H1 (cell line): ENCODE results near the gene GPC3. TPM values are rescaled to one million over a fixed set of nuclear protein-coding genes. Genes with fewer than 3 reads are reported as not detected.

ENCODE experiments used
- BACH1 ChIP-seq: IDR thresholded peaks from 2 replicates; pipeline ENCODE4 v1.6.1; 2012; ENCODE audit warnings: low read length, improper control_type of control experiment
- BRCA1 ChIP-seq: IDR thresholded peaks from 2 replicates; pipeline ENCODE4 v1.6.1; 2012; ENCODE audit warnings: low read depth, low read length, improper control_type of control experiment
- CBX5 ChIP-seq: fragments of 300-800, 300-1000 bp; sonication (generic); IDR thresholded peaks from 2 replicates; pipeline ENCODE4 v1.7.1; 2016; ENCODE audit warnings: antibody characterized with exemption, low read length, low read depth
- CEBPB ChIP-seq: IDR thresholded peaks from 2 replicates; pipeline ENCODE4 v1.6.1; 2012; ENCODE audit warnings: low read depth, low read length
- CHD1 ChIP-seq: IDR thresholded peaks from 2 replicates; pipeline ENCODE4 v1.6.1; 2012; ENCODE audit warnings: low read depth, low read length, improper control_type of control experiment
- CHD2 ChIP-seq: IDR thresholded peaks from 2 replicates; pipeline ENCODE4 v1.6.1; 2012; ENCODE audit warnings: low read length, improper control_type of control experiment
- SIN3A ChIP-seq, 2 experiments: IDR thresholded peaks in 1 of 2; conservative IDR thresholded peaks in 1 of 2; 2 replicates each; pipeline ENCODE4 v1.6.1; 2011 to 2012; ENCODE audit warnings: low read length in 2 of 2, improper control_type of control experiment in 1 of 2, low read depth in 1 of 2, mild to moderate bottlenecking in 1 of 2
- SP2 ChIP-seq: IDR thresholded peaks from 2 replicates; pipeline ENCODE4 v1.6.1; 2012; ENCODE audit warnings: mild to moderate bottlenecking, low read length, inconsistent platforms
- TEAD4 ChIP-seq: IDR thresholded peaks from 2 replicates; pipeline ENCODE4 v1.6.1; 2012; ENCODE audit warnings: low read depth, low read length, inconsistent platforms, mixed read lengths
- polyA plus RNA-seq, 7 experiments: library from polyadenylated mRNA; depleted of rRNA in 3 of 7; stranded (reverse) in 5 of 7; unstranded in 2 of 7; fragments of >200 nt in 5 of 7; fragments of 200-250 nt in 2 of 7; gene quantifications; 1 replicate in 5 of 7; 2 replicates in 1 of 7; 4 replicates in 1 of 7; pipeline versions ENCODE4 v1.2.1 to v1.2.3, GENCODE V29; 2011 to 2013; ENCODE audit warnings: missing spikeins in 2 of 7, mixed read lengths in 2 of 7
- total RNA-seq: library from RNA; stranded (reverse); fragmentation: NEBNext Ultra II Directional; extraction: Animal tissue kit (Norgen Biotek cat#: 25700); gene quantifications from 2 replicates; pipeline ENCODE4 v1.2.1, GENCODE V29; 2021

The GPC3 gene
- total and polyA plus RNA-seq, 2 of the 8 experiments (the other 6 are each of a cell fraction or from before 2014, with no cell fraction given) = 64.8 to 71.9 TPM

GRCh38 chrX:133640161-133641015 lies 345.0 kb downstream of the GPC3 start (continued):
- no peak for TF ChIP-seq CHD2
- TF ChIP-seq BACH1 = no peak
- no peak for TF ChIP-seq CEBPB
- no peak for TF ChIP-seq BRCA1
- TF ChIP-seq SIN3A (conservative IDR thresholded peaks at IDR 0.05 in 1 of 2, IDR thresholded peaks at IDR 0.05 in 1 of 2; ENCODE audit: low read depth in 1 of 2, low read length in 2 of 2) = no peak
- TF ChIP-seq CHD1 = no peak
- TF ChIP-seq SP2 = no peak
- no peak for TF ChIP-seq TEAD4
- no peak for TF ChIP-seq CBX5
